Activated T-helper 1 cell treated with anti-CD3 and anti-CD28 coated beads, Interleukin-12 subunit alpha, Interleukin-12 subunit beta, Interleukin-2, Interleukin-4 antibody, amounts not matched to agents 30 ng/mL and 10 ng/mL and 1 ng/mL, durations not matched to agents 14 hours and 24 hours and 36 hours (primary cell): ENCODE measurements around the gene PATJ. TPM values are rescaled to one million over a fixed set of nuclear protein-coding genes. Genes with fewer than 3 reads are reported as not detected.
"Not testable (repeated sequence)": the region's sequence is repeated elsewhere in the genome, so short reads cannot be mapped to it uniquely, and the experiment has no call there.

Experiments
- DNase-seq: peaks from one replicate; pipeline ENCODE4 v3.0.0; 2021; ENCODE audit warnings: low spot score
- H3K27ac Mint-ChIP-seq: one replicate; pipeline ENCODE4 v1.8.0; 2021; ENCODE audit warnings: mild to moderate bottlenecking, mixed read lengths
- H3K27me3 Mint-ChIP-seq: one replicate; pipeline ENCODE4 v1.8.0; 2022; ENCODE audit warnings: mild to moderate bottlenecking, moderate library complexity, mixed read lengths; ENCODE audit not compliant: insufficient read depth
- H3K36me3 Mint-ChIP-seq: one replicate; pipeline ENCODE4 v1.8.0; 2021; ENCODE audit warnings: low read depth, mixed read lengths
- H3K4me1 Mint-ChIP-seq: one replicate; pipeline ENCODE4 v1.8.0; 2021; ENCODE audit warnings: low read depth, mixed read lengths
- H3K4me3 Mint-ChIP-seq: one replicate; pipeline ENCODE4 v1.8.0; 2021; ENCODE audit warnings: mild to moderate bottlenecking, moderate library complexity, mixed read lengths
- H3K9me3 Mint-ChIP-seq: one replicate; pipeline ENCODE4 v1.8.0; 2021; ENCODE audit warnings: mixed read lengths
- intact Hi-C: fragments of 100-400 bp; cut with micrococcal nuclease; formaldehyde crosslinking; loops from one replicate; pipeline ENCODE4 v1.15.1; 2024
- total RNA-seq: library from RNA; stranded (reverse); gene quantifications from 2 replicates; pipeline ENCODE4 v1.2.3, GENCODE V29; 2022

The PATJ gene
- total RNA-seq, 1 donor from 2014 or later: 5.1 TPM

DNA sequence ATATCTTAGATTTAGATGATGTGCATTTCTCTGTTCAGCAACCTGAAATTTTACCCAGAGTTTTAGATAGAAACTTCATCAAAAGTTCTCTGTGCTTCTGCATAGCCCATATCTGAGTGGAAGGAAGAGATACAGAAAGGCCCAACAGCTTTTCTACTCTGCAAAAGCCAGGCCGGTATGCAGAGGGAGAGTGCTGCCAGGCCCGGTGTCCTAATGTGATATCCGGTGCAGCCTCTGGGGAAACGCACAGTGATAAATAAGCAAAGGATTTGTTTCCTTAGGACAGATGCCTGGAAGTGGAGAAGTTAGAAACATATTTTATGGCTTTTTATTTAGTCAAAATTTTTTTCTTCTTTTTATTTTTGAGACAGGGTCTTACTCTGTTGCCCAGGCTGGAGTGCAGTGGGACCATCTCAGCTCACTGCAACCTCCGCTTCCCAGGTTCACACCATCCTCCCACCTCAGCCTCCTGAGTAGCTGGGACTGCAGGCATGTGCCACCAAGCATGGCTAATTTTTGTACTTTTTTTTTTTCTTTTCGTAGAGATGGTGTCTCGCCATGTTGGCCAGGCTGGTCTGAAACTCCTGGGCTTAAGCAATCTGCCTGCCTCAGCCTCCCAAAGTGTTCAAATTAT is 145.8 kb downstream of the PATJ start:
- Mint-ChIP-seq H3K27me3 (no peaks in the 10 kb centered on the region), H3K36me3 (peaks cover 9% of the 10 kb centered on the region), H3K27ac (no peak overlapping the region), H3K4me1 (no peaks in the 10 kb centered on the region), H3K9me3 (peaks cover 6% of the 10 kb centered on the region), H3K4me3 (no peak overlapping the region)
- no peak for DNase-seq
- intact Hi-C loops: no loop called here

- DNase-seq: no peak
- Mint-ChIP-seq H3K4me3 (no peak overlapping the region), H3K27me3 (no peaks in the 10 kb centered on the region), H3K27ac (no peak overlapping the region), H3K4me1 (no peaks in the 10 kb centered on the region), H3K36me3 (peaks cover 11% of the 10 kb centered on the region), H3K9me3 (peaks cover 6% of the 10 kb centered on the region)
- intact Hi-C loops: no loop called here
Observed at GRCh38 chr1:61888808-61889207, 146.5 kb downstream of the PATJ start.

DNA sequence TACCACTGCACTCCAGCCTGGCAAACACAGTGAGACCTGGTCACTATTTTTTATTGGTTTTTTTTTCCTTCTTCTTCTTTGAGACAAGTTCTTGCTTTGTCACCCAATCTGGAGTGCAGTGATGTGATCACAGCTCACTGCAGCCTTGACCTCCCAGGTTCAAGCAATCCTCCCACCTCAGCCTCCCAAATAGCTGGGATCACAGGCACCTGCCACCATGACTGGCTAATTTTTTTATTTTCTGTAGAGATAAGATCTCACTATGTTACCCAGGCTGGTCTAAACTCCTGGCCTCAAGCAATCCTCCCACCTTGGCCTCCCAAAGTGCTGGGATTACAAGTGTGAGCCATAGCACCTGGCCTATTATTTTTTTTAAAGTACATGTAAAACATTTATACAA is 148.2 kb downstream of the PATJ start:
- H3K36me3 Mint-ChIP-seq: peaks cover 10% of the 10 kb centered on the region
- H3K4me1 Mint-ChIP-seq, H3K9me3 Mint-ChIP-seq, H3K27me3 Mint-ChIP-seq, DNase-seq, H3K27ac Mint-ChIP-seq, intact Hi-C loops, H3K4me3 Mint-ChIP-seq: not testable (repeated sequence)

DNA sequence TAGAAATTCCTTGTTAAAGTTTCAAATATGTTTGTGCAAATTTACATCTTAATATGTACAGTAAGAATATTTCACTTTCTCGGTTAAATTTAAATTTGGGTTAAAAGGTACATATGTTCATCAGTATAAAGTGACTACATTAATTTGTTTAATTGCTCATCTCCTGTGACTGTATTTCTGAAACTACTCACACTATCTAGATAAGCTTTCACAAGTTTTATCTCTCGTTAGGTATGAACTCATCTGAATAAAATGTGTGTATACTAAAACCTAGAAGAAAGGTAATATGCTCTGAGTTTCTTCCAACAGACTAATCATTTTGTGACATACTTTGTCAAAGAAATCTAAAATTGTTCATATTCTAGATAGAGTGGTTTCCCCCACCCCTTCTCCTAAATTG is 150.7 kb downstream of the PATJ start:
- H3K36me3 Mint-ChIP-seq: peaks cover 7% of the 10 kb centered on the region

GRCh38 chr1:61894296-61894695 is 152.0 kb downstream of the PATJ start:
- H3K36me3 Mint-ChIP-seq, H3K27ac Mint-ChIP-seq, intact Hi-C loops, H3K27me3 Mint-ChIP-seq, DNase-seq, H3K4me1 Mint-ChIP-seq, H3K9me3 Mint-ChIP-seq, H3K4me3 Mint-ChIP-seq: not testable (repeated sequence)

More for the DNA sequence above, 150.7 kb downstream of the PATJ start:
- Mint-ChIP-seq H3K27me3 (no peaks in the 10 kb centered on the region), H3K9me3 (peaks cover 6% of the 10 kb centered on the region), H3K4me3 (no peak overlapping the region), H3K27ac (no peak overlapping the region), H3K4me1 (no peaks in the 10 kb centered on the region)
- DNase-seq: no peak
- intact Hi-C loops: no loop called here

DNA sequence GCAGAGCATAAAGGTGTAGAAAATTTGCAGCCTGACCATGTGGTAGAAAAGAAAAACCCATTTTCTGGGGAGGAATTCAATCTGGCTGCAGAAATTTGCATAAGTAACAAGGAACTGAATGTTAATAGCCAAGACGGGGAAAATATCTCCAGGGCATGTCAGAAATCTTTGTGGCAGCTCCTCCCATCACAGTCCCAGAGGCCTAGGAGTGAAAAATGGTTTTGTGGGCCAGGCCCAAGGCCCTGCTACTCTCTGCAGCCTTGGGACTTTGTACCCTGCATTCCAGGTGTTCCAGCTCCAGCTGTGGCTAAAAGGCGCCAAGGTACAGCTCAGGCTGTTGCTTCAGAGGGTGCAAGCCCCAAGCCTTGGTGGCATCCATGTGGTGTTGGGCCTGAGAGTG is 152.9 kb downstream of the PATJ start:
- H3K27ac Mint-ChIP-seq: no peak overlapping the region
- no peaks in the 10 kb centered on the region for H3K27me3 Mint-ChIP-seq
- peaks cover 7% of the 10 kb centered on the region for H3K36me3 Mint-ChIP-seq
- H3K4me3 Mint-ChIP-seq: no peak overlapping the region
- no peak for DNase-seq
- intact Hi-C loops: no loop called here
- H3K9me3 Mint-ChIP-seq: peaks cover 6% of the 10 kb centered on the region
- no peaks in the 10 kb centered on the region for H3K4me1 Mint-ChIP-seq

GRCh38 chr1:61898658-61899057 is 156.4 kb downstream of the PATJ start:
- Mint-ChIP-seq H3K36me3 (peaks cover 6% of the 10 kb centered on the region), H3K4me1 (no peaks in the 10 kb centered on the region), H3K4me3 (no peak overlapping the region), H3K9me3 (peaks cover 6% of the 10 kb centered on the region), H3K27ac (no peak overlapping the region), H3K27me3 (no peaks in the 10 kb centered on the region)
- DNase-seq: no peak
- intact Hi-C loops: no loop called here

DNA sequence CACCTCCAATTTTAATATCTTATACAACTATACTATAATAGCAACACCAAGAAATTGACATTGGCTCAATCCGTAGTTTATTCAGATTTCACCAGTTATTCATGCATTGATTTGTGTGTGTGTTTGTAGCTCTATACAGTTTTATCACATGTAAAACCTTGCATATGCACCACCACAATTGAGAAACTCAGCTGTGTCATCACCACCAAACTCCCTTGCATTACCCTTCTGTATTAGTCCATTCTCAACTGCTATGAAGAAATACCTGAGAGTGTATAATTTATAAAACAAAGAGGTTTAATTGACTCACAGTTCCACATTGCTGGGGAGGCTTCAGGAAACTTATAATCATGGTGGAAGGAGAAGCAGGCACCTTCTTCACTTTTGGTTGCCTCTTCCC is 162.1 kb downstream of the PATJ start:
- H3K27me3 Mint-ChIP-seq: no peaks in the 10 kb centered on the region
- no peaks in the 10 kb centered on the region for H3K9me3 Mint-ChIP-seq
- H3K4me3 Mint-ChIP-seq: no peak overlapping the region
- no peaks in the 10 kb centered on the region for H3K4me1 Mint-ChIP-seq
- intact Hi-C loops: no loop called here
- no peak for DNase-seq
- no peak overlapping the region for H3K27ac Mint-ChIP-seq
- peaks cover 4% of the 10 kb centered on the region for H3K36me3 Mint-ChIP-seq

DNA sequence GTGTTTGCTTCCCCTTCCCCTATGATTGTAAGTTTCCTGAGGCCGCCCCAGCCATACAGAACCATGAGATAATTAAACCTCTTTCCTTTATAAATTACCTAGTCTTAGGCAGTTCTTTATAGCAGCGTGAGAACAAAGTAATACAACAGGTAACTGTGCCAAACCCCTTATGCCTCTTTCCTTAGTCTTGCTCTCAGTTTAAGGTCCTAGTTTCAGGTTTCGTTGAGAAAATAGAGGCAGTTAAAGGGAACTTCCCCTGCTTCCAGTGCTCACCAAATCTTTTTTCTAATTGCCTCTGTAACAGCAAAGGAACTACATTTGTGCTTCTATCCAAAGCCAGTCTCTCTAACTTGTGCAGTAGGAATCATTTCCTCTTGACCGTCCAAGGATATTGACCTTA is 164.8 kb downstream of the PATJ start:
- no peaks in the 10 kb centered on the region for H3K27me3 Mint-ChIP-seq
- H3K4me1 Mint-ChIP-seq: no peaks in the 10 kb centered on the region
- H3K27ac Mint-ChIP-seq: no peak overlapping the region
- intact Hi-C loops: no loop called here
- H3K9me3 Mint-ChIP-seq: no peaks in the 10 kb centered on the region
- no peak for DNase-seq
- no peak overlapping the region for H3K4me3 Mint-ChIP-seq
- peaks cover 7% of the 10 kb centered on the region for H3K36me3 Mint-ChIP-seq

DNA sequence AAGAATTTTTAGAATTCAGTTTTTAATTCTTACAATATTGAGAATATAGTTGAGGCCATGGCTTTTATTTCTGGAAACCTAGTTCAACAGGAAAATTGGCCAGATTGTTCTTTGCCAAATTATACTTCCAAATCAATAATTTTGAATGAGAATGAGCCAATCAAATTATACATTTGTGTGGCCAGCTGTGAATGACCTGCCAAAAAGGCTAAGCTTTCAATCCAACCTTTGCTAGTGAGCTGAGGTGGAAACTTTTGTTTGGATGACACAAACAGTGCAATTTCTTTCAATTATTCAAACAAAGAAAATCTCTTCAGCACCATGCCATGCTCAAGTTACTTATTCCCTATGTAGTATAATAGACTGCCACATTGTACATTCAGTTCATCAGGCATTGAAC is 167.8 kb downstream of the PATJ start:
- H3K36me3 Mint-ChIP-seq: peaks cover 7% of the 10 kb centered on the region
- no peak overlapping the region for H3K27ac Mint-ChIP-seq
- no peaks in the 10 kb centered on the region for H3K27me3 Mint-ChIP-seq
- H3K4me3 Mint-ChIP-seq: no peak overlapping the region
- H3K4me1 Mint-ChIP-seq: no peaks in the 10 kb centered on the region
- H3K9me3 Mint-ChIP-seq: no peaks in the 10 kb centered on the region
- intact Hi-C loops: no loop called here
- DNase-seq: no peak

GRCh38 chr1:61914823-61915482 is 172.7 kb downstream of the PATJ start:
- no peak overlapping the region for H3K27ac Mint-ChIP-seq
- no peaks in the 10 kb centered on the region for H3K27me3 Mint-ChIP-seq
- H3K36me3 Mint-ChIP-seq: peaks cover 5% of the 10 kb centered on the region
- DNase-seq: no peak
- H3K4me1 Mint-ChIP-seq: no peaks in the 10 kb centered on the region
- intact Hi-C loops: no loop called here
- H3K9me3 Mint-ChIP-seq: no peaks in the 10 kb centered on the region
- no peak overlapping the region for H3K4me3 Mint-ChIP-seq

DNA sequence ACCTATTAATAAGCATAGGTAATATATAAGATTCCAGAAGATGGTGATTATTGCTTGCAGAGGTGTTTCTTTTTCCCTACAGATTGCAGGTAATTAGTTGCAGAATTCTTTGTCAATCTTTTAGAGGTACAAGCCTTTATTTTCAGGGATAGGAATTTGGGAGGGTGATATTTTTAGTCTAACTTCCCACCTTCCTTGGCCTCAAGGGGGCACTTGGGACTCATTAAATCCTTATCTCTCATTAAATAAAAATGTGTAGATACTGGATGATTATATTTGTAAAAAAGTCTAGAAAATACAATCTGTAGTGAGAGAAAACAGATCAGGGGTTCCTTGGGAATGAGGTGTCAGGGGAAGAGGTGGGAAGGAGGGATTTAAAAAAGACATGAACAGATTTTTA is 179.2 kb downstream of the PATJ start:
- Mint-ChIP-seq H3K4me1 (no peaks in the 10 kb centered on the region), H3K36me3 (peaks cover 2% of the 10 kb centered on the region), H3K4me3 (no peak overlapping the region), H3K27me3 (no peaks in the 10 kb centered on the region), H3K27ac (no peak overlapping the region), H3K9me3 (no peaks in the 10 kb centered on the region)
- intact Hi-C loops: no loop called here
- no peak for DNase-seq

DNA sequence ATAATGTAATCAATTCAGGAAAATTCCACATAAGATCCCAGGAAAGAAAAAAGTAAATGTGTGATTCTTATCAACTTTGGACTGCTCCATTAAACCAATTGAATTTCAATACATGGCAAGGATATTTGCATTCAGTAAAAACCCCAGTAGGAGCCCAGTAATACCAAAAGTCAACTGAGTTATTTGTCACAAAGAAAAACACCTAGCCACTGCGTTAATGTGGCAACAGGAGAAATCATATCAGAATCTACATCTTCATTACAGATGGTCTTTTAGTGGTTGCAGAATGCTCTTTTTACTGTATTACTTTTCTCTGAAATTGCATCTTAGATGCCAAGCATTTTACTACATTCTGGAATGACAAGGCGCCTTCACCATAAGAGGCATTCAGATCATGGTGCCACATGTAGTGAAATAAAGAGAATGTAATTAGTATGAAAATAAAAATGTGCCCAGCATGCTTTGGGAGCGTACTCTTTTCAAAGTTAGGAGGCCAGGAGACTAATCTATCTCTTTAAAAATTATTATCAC is 180.7 kb downstream of the PATJ start:
- no peak overlapping the region for H3K4me3 Mint-ChIP-seq
- DNase-seq: no peak
- no peaks in the 10 kb centered on the region for H3K27me3 Mint-ChIP-seq
- intact Hi-C loops: no loop called here
- no peak overlapping the region for H3K27ac Mint-ChIP-seq
- no peaks in the 10 kb centered on the region for H3K36me3 Mint-ChIP-seq
- H3K4me1 Mint-ChIP-seq: no peaks in the 10 kb centered on the region
- no peaks in the 10 kb centered on the region for H3K9me3 Mint-ChIP-seq
